CD4-positive, alpha-beta memory T cell (primary cell): ENCODE data around the gene CCDC47. TPM values are rescaled to one million over a fixed set of nuclear protein-coding genes. Genes with fewer than 3 reads are reported as not detected.
A peak's percentile ranks its signal among the peaks of the same experiment; 100 is the strongest.

Experiments used
- CTCF ChIA-PET: fragments of 350-600 bp; sonication (Branson Sonifier 250); formaldehyde crosslinking; loops from one replicate; lab custom pipeline; 2021; ENCODE audit warnings: inconsistent platforms; ENCODE audit not compliant: partially characterized antibody; lab: Charles Lee
- POLR2A ChIA-PET: fragments of 350-600 bp; sonication (Branson Sonifier 250); formaldehyde crosslinking; loops from one replicate; lab custom pipeline; 2021; ENCODE audit not compliant: partially characterized antibody; lab: Charles Lee
- DNase-seq, 5 donors: peaks; one replicate each; pipeline versions ENCODE4 v3.0.0 to v3.0.0-alpha.2; 2020 to 2022; ENCODE audit warnings: mixed read lengths in 1 of 5
- H3K27ac ChIP-seq: one replicate; pipeline ENCODE4 v1.7.0; 2013; ENCODE audit warnings: low read depth, low read length
- H3K27me3 ChIP-seq: 2 replicates; pipeline ENCODE4 v1.7.0; 2013; ENCODE audit warnings: mild to moderate bottlenecking, low read length, moderate library complexity; ENCODE audit not compliant: insufficient read depth
- H3K36me3 ChIP-seq: 2 replicates; pipeline ENCODE4 v1.7.0; 2013; ENCODE audit warnings: mild to moderate bottlenecking, low read length, moderate library complexity; ENCODE audit not compliant: insufficient read depth
- H3K4me1 ChIP-seq: 2 replicates; pipeline ENCODE4 v1.7.0; 2013; ENCODE audit warnings: mild to moderate bottlenecking, low read length, moderate library complexity; ENCODE audit not compliant: insufficient read depth
- H3K4me3 ChIP-seq, 2 donors: one replicate each; pipeline ENCODE4 v1.7.0; 2013; ENCODE audit warnings: low read length in 2 of 2, mild to moderate bottlenecking in 1 of 2
- H3K9me3 ChIP-seq, 2 donors: one replicate each; pipeline ENCODE4 v1.7.0; 2013; ENCODE audit warnings: low read length in 2 of 2, control low read depth in 1 of 2; ENCODE audit not compliant: control insufficient read depth in 1 of 2
- H3K27ac Mint-ChIP-seq, 7 donors: one replicate each; pipeline ENCODE4 v1.8.0; 2020 to 2021; ENCODE audit warnings: mixed read lengths in 7 of 7, mild to moderate bottlenecking in 6 of 7, inconsistent platforms in 3 of 7, moderate library complexity in 3 of 7
- H3K27me3 Mint-ChIP-seq, 2 donors: one replicate each; pipeline ENCODE4 v1.8.0; 2020 to 2021; ENCODE audit warnings: mixed read lengths in 2 of 2
- H3K36me3 Mint-ChIP-seq, 2 donors: one replicate each; pipeline ENCODE4 v1.8.0; 2020 to 2021; ENCODE audit warnings: mixed read lengths in 2 of 2, inconsistent platforms in 1 of 2, mild to moderate bottlenecking in 1 of 2
- H3K4me1 Mint-ChIP-seq, 4 donors: one replicate each; pipeline ENCODE4 v1.8.0; 2020 to 2021; ENCODE audit warnings: mixed read lengths in 4 of 4, mild to moderate bottlenecking in 1 of 4
- H3K4me3 Mint-ChIP-seq, 8 donors: one replicate each; pipeline ENCODE4 v1.8.0; 2020 to 2021; ENCODE audit warnings: mixed read lengths in 8 of 8, mild to moderate bottlenecking in 7 of 8, moderate library complexity in 6 of 8, inconsistent platforms in 3 of 8
- H3K9me3 Mint-ChIP-seq, 8 donors: one replicate each; pipeline ENCODE4 v1.8.0; 2020 to 2021; ENCODE audit warnings: mixed read lengths in 8 of 8, mild to moderate bottlenecking in 5 of 8, inconsistent platforms in 3 of 8, moderate library complexity in 1 of 8
- intact Hi-C: fragments of 100-400 bp; cut with micrococcal nuclease; formaldehyde crosslinking; loops from one replicate; pipeline ENCODE4 v1.15.1; 2023
- polyA plus RNA-seq, 2 donors: library from polyadenylated mRNA; unstranded; fragments of 300-500 nt; fragmentation: Illumina TruSeq; gene quantifications; one replicate each; pipeline ENCODE4 v1.2.3, GENCODE V29; 2021
- total RNA-seq, 2 experiments: library from RNA; stranded (reverse); gene quantifications; one replicate each; pipeline ENCODE4 v1.2.3, GENCODE V29; 2021

CCDC47 gene
- total and polyA plus RNA-seq, 4 experiments from 2014 or later = 31.3 to 46.9 (median 37.9) TPM

DNA sequence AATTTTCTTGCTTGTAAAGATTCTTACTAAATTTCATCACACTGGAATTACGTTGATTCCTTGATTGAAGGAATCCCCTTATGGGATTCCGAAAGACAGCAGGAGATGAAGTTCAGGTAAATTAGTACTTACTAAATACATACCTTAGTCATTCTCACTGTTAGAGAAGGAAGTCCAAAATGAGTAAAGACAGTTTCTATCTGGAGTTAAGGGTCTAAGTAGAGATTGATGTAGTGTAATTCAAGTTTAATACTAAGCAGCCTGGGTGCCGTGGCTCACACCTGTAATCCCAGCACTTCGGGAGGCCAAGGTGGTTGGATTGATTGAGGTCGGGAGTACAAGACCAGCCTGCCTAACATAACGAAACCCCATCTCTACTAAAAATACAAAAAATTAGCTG lies 10.1 kb upstream of the CCDC47 start:
- CTCF ChIA-PET = interaction anchor here (1.5 kb wide), 2 partner anchors 22 to 29 kb away, joined by 3 read pairs; no protein-coding TSS in a partner anchor
- H3K36me3 ChIP-seq = peaks cover 16% of the 10 kb centered on the region
- H3K27me3 Mint-ChIP-seq = no peaks in the 10 kb centered on the region
- H3K4me3 Mint-ChIP-seq = peak overlapping the region in 1 of 8 donors; percentile 12
- intact Hi-C loops = no loop called here
- no peak overlapping the region for H3K4me3 ChIP-seq
- no peaks in the 10 kb centered on the region for H3K9me3 Mint-ChIP-seq
- POLR2A ChIA-PET = interaction anchor here (1.1 to 3.9 kb wide), 4 partner anchors 9 to 89 kb away, joined by 3 to 26 read pairs (median 6); partner anchors contain the start of genes CCDC47 and DDX42
- H3K36me3 Mint-ChIP-seq = peaks cover 19 to 63% of the 10 kb centered on the region in 2 donors
- peaks cover 46% of the 10 kb centered on the region for H3K4me1 ChIP-seq
- no peaks in the 10 kb centered on the region for H3K9me3 ChIP-seq
- no peak overlapping the region for H3K27ac ChIP-seq
- peaks cover 31 to 55% (median 44%) of the 10 kb centered on the region in 4 donors for H3K4me1 Mint-ChIP-seq
- DNase-seq = no peak
- peak overlapping the region; percentile 16 to 75 (median 60) for H3K27ac Mint-ChIP-seq
- no peaks in the 10 kb centered on the region for H3K27me3 ChIP-seq

- Histone ChIP-seq H3K27ac (no peak overlapping the region), H3K9me3 (no peaks in the 10 kb centered on the region), H3K27me3 (no peaks in the 10 kb centered on the region), H3K4me3 (no peak overlapping the region), H3K36me3 (peaks cover 5% of the 10 kb centered on the region), H3K4me1 (peaks cover 70% of the 10 kb centered on the region)
- Mint-ChIP-seq H3K27me3 (no peaks in the 10 kb centered on the region), H3K4me1 (peaks cover 42 to 80% (median 62%) of the 10 kb centered on the region in 4 donors), H3K36me3 (peaks cover 18 to 58% of the 10 kb centered on the region in 2 donors), H3K27ac (peak overlapping the region in 6 of 7 donors; percentile 5 to 58 (median 23)), H3K4me3 (no peak overlapping the region), H3K9me3 (no peaks in the 10 kb centered on the region)
- DNase-seq = no peak
- ChIA-PET POLR2A (no interaction called here), CTCF (interaction anchor here (1.3 kb wide), 1 partner anchor 8 kb away, joined by 4 read pairs; the partner anchor contains the start of genes CCDC47 and DDX42)
- intact Hi-C loops = no loop called here
Observed at GRCh38 chr17:63780928-63781327, 7.5 kb upstream of the CCDC47 start.

DNA sequence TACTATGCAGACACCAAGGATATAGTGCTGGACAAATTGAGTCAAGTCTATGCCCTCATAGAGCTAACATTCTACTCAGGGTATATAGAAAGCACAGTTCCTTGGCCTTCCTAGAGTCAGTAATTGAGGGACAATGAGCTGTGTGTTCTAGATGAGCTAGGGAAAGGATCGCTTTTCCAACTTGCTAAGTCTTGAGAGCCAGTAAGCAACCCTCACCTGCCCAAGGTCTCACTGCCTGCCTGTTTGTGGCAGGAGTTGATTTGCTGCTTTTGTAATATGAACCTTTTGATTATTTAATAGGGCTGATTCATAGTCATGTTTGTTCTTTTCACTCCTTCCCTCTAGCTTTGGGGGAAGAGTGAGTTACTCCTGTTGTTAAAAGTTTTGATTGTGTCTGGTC lies 7.1 kb upstream of the CCDC47 start:
- Mint-ChIP-seq H3K4me3 (no peak overlapping the region), H3K27ac (peak overlapping the region in 2 of 7 donors; percentile 5 to 47), H3K9me3 (no peaks in the 10 kb centered on the region), H3K27me3 (no peaks in the 10 kb centered on the region), H3K36me3 (peaks cover 18 to 55% of the 10 kb centered on the region in 2 donors), H3K4me1 (peaks cover 43 to 80% (median 63%) of the 10 kb centered on the region in 4 donors)
- no peak overlapping the region for H3K4me3 ChIP-seq
- no peak overlapping the region for H3K27ac ChIP-seq
- no peak for DNase-seq
- intact Hi-C loops = no loop called here
- H3K36me3 ChIP-seq = peaks cover 5% of the 10 kb centered on the region
- peaks cover 75% of the 10 kb centered on the region for H3K4me1 ChIP-seq
- H3K27me3 ChIP-seq = no peaks in the 10 kb centered on the region
- no peaks in the 10 kb centered on the region for H3K9me3 ChIP-seq
- CTCF ChIA-PET = no interaction called here
- POLR2A ChIA-PET = no interaction called here

DNA sequence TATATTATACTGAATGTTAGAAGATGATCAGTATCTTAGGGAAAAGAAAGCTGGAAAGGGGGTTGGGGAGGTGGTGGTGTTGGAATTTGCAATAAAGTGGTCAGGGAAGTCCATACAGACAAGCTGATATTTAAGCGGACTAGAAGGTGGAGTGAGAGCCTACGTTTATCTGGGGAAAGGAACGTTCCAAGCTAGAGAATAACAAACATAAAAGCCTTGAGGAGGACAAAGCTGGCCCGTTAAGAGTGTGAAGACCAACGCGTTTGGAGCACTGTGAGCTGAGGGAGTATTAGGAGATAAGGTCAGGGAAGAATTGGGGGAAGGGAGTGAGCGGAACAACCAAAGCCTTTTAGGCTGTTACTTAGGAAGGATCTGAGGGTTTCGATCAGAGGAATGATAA lies 2.0 kb upstream of the CCDC47 start:
- H3K36me3 ChIP-seq = peaks cover 5% of the 10 kb centered on the region
- ChIA-PET POLR2A (interaction anchor here (0.7 to 6.7 kb wide), 15 partner anchors 8 to 730 kb away, joined by 3 to 178 read pairs (median 26); partner anchors contain the start of genes CEP95, DDX5, ICAM2 and LIMD2), CTCF (interaction anchor here (0.8 to 2.2 kb wide), 3 partner anchors 66 to 78 kb away, joined by 3 to 5 read pairs (median 4); no protein-coding TSS in a partner anchor)
- H3K27ac Mint-ChIP-seq = peak overlapping the region; percentile 62 to 100 (median 100)
- peaks cover 8 to 53% of the 10 kb centered on the region in 2 donors for H3K36me3 Mint-ChIP-seq
- H3K27me3 ChIP-seq = no peaks in the 10 kb centered on the region
- H3K27me3 Mint-ChIP-seq = no peaks in the 10 kb centered on the region
- intact Hi-C loops = no loop called here
- DNase-seq = no peak
- no peaks in the 10 kb centered on the region for H3K9me3 ChIP-seq
- peak overlapping the region in 1 of 2 donors; percentile 97 for H3K4me3 ChIP-seq
- peaks cover 74% of the 10 kb centered on the region for H3K4me1 ChIP-seq
- peak overlapping the region; percentile 99 for H3K27ac ChIP-seq
- H3K4me1 Mint-ChIP-seq = peaks cover 36 to 93% (median 59%) of the 10 kb centered on the region in 4 donors
- peak overlapping the region; percentile 91 to 100 (median 99) for H3K4me3 Mint-ChIP-seq
- H3K9me3 Mint-ChIP-seq = peaks cover 0 to 3% (median 0%) of the 10 kb centered on the region in 8 donors

DNA sequence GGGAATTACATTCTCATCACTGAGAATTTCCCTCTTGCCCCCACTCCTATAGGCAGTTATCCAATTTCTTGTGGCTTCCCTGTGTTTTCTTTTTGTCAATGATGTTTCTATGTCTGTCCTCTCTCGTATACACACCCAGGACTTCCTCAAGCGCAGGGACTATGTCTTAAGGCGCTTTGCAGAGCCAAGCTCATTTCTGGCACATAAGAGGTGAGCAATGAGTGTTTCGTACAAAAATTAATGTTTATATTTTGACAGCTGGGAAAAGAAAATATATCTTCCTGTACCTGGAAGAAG lies 1.5 kb upstream of the CCDC47 start:
- ChIA-PET CTCF (interaction anchor here (0.8 to 2.2 kb wide), 2 partner anchors 65 to 74 kb away, joined by 3 to 5 read pairs; no protein-coding TSS in a partner anchor), POLR2A (interaction anchor here (0.9 to 6.7 kb wide), 23 partner anchors 8 to 731 kb away, joined by 3 to 178 read pairs (median 9); partner anchors contain the start of genes CEP95, DDX5, ICAM2 and LIMD2)
- H3K27ac Mint-ChIP-seq = peak overlapping the region; percentile 99 to 100 (median 100)
- peaks cover 0 to 3% (median 0%) of the 10 kb centered on the region in 8 donors for H3K9me3 Mint-ChIP-seq
- Histone ChIP-seq H3K4me1 (peaks cover 74% of the 10 kb centered on the region), H3K27me3 (no peaks in the 10 kb centered on the region), H3K36me3 (peaks cover 5% of the 10 kb centered on the region), H3K27ac (peak overlapping the region; percentile 99), H3K4me3 (peak overlapping the region; percentile 74 to 97), H3K9me3 (no peaks in the 10 kb centered on the region)
- no peaks in the 10 kb centered on the region for H3K27me3 Mint-ChIP-seq
- H3K4me1 Mint-ChIP-seq = peaks cover 35 to 93% (median 58%) of the 10 kb centered on the region in 4 donors
- peak in 4 of 5 donors; percentile 6 to 20 (median 16) for DNase-seq
- intact Hi-C loops = loop anchor here (5.0 kb wide), 1 partner anchor 732 kb away; the partner anchor contains the start of genes CEP95 and DDX5
- H3K36me3 Mint-ChIP-seq = peaks cover 7 to 50% of the 10 kb centered on the region in 2 donors
- peak overlapping the region; percentile 91 to 100 (median 99) for H3K4me3 Mint-ChIP-seq

GRCh38 chr17:63774141-63774968 lies 958 bp upstream of the CCDC47 start, which contains the start of gene DDX42:
TSS of gene DDX42 (plus strand) at chr17:63774170. CDS start at chr17:63787050, 12,880 bp downstream.
- no peaks in the 10 kb centered on the region for H3K27me3 ChIP-seq
- CTCF ChIA-PET = interaction anchor here (0.8 to 2.2 kb wide), 14 partner anchors 7 to 77 kb away, joined by 3 to 11 read pairs (median 5); no protein-coding TSS in a partner anchor
- peaks cover 5% of the 10 kb centered on the region for H3K36me3 ChIP-seq
- Mint-ChIP-seq H3K4me1 (peaks cover 34 to 88% (median 55%) of the 10 kb centered on the region in 4 donors), H3K9me3 (peaks cover 0 to 3% (median 0%) of the 10 kb centered on the region in 8 donors), H3K27me3 (no peaks in the 10 kb centered on the region), H3K27ac (peak within 1 kb of the TSS; percentile 99 to 100 (median 100)), H3K36me3 (peaks cover 7 to 46% of the 10 kb centered on the region in 2 donors), H3K4me3 (peak within 1 kb of the TSS; percentile 91 to 100 (median 99))
- no peaks in the 10 kb centered on the region for H3K9me3 ChIP-seq
- DNase-seq = no peak
- intact Hi-C loops = loop anchor here (5.0 kb wide), 1 partner anchor 733 kb away; the partner anchor contains the start of genes CEP95 and DDX5
- peak within 1 kb of the TSS; percentile 87 to 97 for H3K4me3 ChIP-seq
- POLR2A ChIA-PET = interaction anchor here (0.9 to 6.7 kb wide), 46 partner anchors 9 to 1145 kb away, joined by 3 to 178 read pairs (median 6); partner anchors contain the start of genes CEP95, CYB561, DDX5 and ICAM2
- peak within 1 kb of the TSS; percentile 99 for H3K27ac ChIP-seq
- H3K4me1 ChIP-seq = peaks cover 68% of the 10 kb centered on the region
